HUES64 (cell line): ENCODE data around the gene INTS1.

Experiments used
- H3K27ac ChIP-seq: 2 replicates; pipeline ENCODE4 v1.7.0; 2013; ENCODE audit warnings: low read depth, low read length, inconsistent platforms
- H3K27me3 ChIP-seq: 2 replicates; pipeline ENCODE4 v1.6.1; 2013; ENCODE audit warnings: mild to moderate bottlenecking, low read length; ENCODE audit not compliant: insufficient read depth
- H3K36me3 ChIP-seq: 2 replicates; pipeline ENCODE4 v1.6.1; 2013; ENCODE audit warnings: mild to moderate bottlenecking, low read length; ENCODE audit not compliant: insufficient read depth
- H3K4me1 ChIP-seq: 2 replicates; pipeline ENCODE4 v1.6.1; 2013; ENCODE audit warnings: mild to moderate bottlenecking, low read length, moderate library complexity; ENCODE audit not compliant: insufficient read depth
- H3K4me3 ChIP-seq: 2 replicates; pipeline ENCODE4 v1.5.1; 2013; ENCODE audit warnings: mild to moderate bottlenecking, low read length, moderate library complexity
- H3K9ac ChIP-seq: 2 replicates; pipeline ENCODE4 v1.6.1; 2013; ENCODE audit warnings: mild to moderate bottlenecking, low read depth, low read length
- H3K9me3 ChIP-seq: 2 replicates; pipeline ENCODE4 v1.6.1; 2013; ENCODE audit warnings: low read depth, low read length; ENCODE audit not compliant: insufficient read depth
- WGBS: fragments of 150-250, 120-280 bp; methylation state at CpG from one replicate; pipeline ENCODE4 v1.1.7; 2013; ENCODE audit warnings: missing lambda C conversion rate; 5-methylcytosine and 5-hydroxymethylcytosine counted together

INTS1 gene

DNA sequence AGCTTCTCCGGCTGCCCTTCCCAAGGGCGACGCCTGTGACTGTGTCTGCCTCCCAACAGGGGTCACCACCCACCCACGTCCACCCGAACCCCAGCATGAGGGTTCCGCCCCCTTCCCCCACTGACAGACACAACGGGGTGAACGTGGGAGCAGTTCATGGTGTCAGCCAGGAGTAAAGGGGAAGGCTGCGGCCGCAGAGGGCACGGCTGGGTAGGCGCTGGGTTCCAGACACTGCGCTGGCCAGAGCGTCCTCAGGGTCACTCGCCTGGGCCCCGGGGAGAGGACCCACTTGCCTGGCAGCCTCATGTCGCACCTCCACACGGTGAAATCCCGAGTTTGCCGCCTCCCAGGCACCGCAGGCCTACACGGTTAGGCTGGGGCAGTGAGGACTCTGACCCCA is 21.1 kb downstream of the INTS1 start:
- H3K4me1 ChIP-seq: no peaks in the 10 kb centered on the region
- H3K9me3 ChIP-seq: no peaks in the 10 kb centered on the region
- H3K27ac ChIP-seq: no peak overlapping the region
- peaks cover 81% of the 10 kb centered on the region for H3K36me3 ChIP-seq
- no peak overlapping the region for H3K9ac ChIP-seq
- H3K27me3 ChIP-seq: no peaks in the 10 kb centered on the region
- no peak overlapping the region for H3K4me3 ChIP-seq
- 88% methylated on average over 22 of the region's 22 CpGs for WGBS

DNA sequence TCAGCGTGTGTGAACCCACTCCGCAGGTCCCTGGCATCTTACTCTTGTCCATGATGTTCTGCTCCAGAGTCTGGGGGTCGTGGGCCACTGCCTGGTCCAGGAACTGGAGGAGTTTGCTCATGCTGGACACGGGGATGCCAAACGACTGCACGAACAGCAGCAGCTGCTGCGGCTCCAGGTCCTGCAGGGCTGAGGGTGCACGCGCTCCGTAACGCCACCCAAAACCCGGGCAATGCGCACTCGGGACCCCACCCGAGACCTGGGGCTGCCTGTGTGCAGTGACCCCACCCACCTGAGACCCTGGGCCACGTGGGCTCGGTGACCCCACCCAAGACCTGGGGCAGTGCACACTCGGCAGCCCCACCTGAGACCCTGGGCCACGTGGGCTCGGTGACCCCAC is 22.9 kb downstream of the INTS1 start:
- no peak overlapping the region for H3K9ac ChIP-seq
- 94% methylated on average over 20 of the region's 20 CpGs for WGBS
- no peaks in the 10 kb centered on the region for H3K27me3 ChIP-seq
- no peaks in the 10 kb centered on the region for H3K9me3 ChIP-seq
- H3K27ac ChIP-seq: no peak overlapping the region
- H3K36me3 ChIP-seq: peaks cover 81% of the 10 kb centered on the region
- no peak overlapping the region for H3K4me3 ChIP-seq
- no peaks in the 10 kb centered on the region for H3K4me1 ChIP-seq

DNA sequence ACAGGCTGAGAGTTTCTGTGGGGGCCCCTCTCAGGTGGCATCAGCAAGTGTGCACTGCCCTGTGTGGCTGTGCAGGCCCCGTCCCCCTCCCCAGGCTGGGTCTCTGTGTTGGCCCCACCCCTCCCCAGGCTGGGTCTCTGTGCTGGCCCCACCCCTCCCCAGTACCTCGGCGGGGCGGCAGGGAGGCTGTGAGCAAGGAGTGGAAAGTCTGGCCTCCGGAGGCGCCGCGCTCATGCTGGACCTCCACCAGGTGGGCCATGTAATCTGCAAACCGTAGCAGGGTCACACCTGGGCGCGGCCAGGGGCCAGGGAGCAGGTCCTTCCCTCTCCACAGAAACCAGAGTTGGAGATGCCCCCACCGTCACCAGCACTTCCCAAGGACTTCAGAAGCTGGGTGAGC is 23.5 kb downstream of the INTS1 start:
- H3K27me3 ChIP-seq: no peaks in the 10 kb centered on the region
- no peak overlapping the region for H3K27ac ChIP-seq
- H3K4me1 ChIP-seq: no peaks in the 10 kb centered on the region
- WGBS: 91% methylated on average over 12 of the region's 12 CpGs
- no peak overlapping the region for H3K9ac ChIP-seq
- peaks cover 78% of the 10 kb centered on the region for H3K36me3 ChIP-seq
- H3K4me3 ChIP-seq: no peak overlapping the region
- no peaks in the 10 kb centered on the region for H3K9me3 ChIP-seq

DNA sequence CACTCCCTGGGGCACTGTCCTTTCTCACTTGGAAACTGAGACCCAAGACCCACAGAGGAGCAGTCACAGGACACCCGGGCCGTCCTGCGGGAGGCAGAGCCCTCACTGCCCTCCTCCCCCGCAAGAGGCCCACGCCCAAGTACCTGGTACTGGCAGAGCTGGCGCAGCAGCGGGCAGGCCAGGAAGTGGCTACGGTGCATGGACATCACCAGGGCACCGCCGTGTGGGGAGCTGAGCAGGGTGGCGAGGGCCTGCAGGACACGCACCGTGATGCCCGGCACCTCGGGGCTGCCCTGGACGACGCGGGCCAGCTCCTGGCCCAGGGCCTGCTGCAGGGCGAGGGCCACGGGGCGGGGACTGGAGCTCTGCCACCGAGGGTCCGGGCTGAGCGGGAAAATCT is 24.9 kb downstream of the INTS1 start:
- Histone ChIP-seq H3K4me3 (no peak overlapping the region), H3K9me3 (no peaks in the 10 kb centered on the region), H3K4me1 (no peaks in the 10 kb centered on the region), H3K27ac (no peak overlapping the region), H3K36me3 (peaks cover 68% of the 10 kb centered on the region), H3K27me3 (no peaks in the 10 kb centered on the region), H3K9ac (no peak overlapping the region)
- WGBS: 94% methylated on average over 24 of the region's 24 CpGs

DNA sequence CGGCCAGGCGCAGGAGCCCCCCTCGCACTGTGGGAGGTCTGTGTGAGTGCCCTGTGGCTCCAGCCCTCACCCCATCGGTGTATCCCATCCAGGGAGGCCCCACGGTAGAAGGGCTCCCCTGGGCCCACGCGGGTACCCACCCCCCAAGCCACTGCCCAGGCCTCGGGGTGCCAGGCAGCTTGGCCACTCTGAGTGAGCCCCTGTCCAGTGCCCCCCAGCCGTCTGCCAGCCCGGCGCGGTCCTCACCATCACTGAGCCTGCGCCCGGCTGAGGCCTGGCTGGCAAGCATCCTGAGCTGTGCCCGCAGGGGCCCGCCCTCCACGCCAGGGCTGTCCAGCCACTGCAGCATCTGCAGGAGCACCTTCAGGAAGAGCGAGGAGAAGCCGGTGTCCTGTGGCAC is 25.7 kb downstream of the INTS1 start:
- H3K36me3 ChIP-seq: peaks cover 64% of the 10 kb centered on the region
- 93% methylated on average over 19 of the region's 19 CpGs for WGBS
- H3K4me1 ChIP-seq: no peaks in the 10 kb centered on the region
- no peak overlapping the region for H3K27ac ChIP-seq
- no peak overlapping the region for H3K4me3 ChIP-seq
- H3K27me3 ChIP-seq: no peaks in the 10 kb centered on the region
- H3K9me3 ChIP-seq: no peaks in the 10 kb centered on the region
- no peak overlapping the region for H3K9ac ChIP-seq

DNA sequence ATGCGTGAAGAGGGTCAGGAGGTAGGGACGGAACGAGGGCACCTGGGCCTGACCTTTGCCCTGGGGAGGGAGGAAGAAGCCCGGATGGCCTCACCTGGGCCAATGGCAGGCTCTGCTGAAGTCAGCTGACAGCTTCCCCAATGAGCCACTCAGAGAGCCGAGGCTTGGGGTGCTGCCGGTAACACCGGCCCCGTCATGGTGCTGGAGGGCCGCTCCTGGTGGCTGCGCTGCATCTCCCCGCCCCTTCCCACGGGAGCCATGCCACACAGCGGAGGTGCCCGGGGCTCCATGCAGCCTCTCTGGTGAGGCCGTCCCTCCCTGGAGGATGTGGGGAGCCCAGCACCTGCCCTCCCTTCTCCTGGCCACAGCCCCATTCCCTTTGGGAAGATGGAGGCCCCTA is 27.3 kb downstream of the INTS1 start:
- Histone ChIP-seq H3K9me3 (no peaks in the 10 kb centered on the region), H3K4me1 (no peaks in the 10 kb centered on the region), H3K9ac (no peak overlapping the region), H3K36me3 (peaks cover 64% of the 10 kb centered on the region), H3K27ac (no peak overlapping the region), H3K4me3 (no peak overlapping the region), H3K27me3 (no peaks in the 10 kb centered on the region)
- WGBS: 96% methylated on average over 15 of the region's 15 CpGs

DNA sequence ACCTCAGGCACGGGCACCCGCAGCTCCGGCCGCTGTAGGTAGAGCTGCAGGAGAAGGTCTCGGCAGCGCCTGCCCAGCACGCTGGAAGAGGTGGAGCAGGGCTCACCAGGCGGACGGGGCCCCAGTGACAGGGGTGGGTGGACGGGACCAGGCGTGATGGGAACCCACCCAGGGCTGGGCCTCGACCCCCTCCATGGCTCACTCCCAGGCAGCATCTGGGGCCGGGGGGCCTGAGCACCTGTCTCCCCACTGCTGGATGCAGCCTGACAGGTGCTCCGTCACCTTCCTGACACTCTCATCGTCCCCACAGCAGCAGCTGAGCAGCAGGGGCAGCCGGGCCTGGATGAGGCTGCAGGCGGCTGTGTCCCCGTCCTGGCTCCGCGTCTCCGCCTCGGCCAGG is 28.2 kb downstream of the INTS1 start:
- H3K27ac ChIP-seq: no peak overlapping the region
- H3K9ac ChIP-seq: no peak overlapping the region
- no peak overlapping the region for H3K4me3 ChIP-seq
- peaks cover 66% of the 10 kb centered on the region for H3K36me3 ChIP-seq
- H3K27me3 ChIP-seq: no peaks in the 10 kb centered on the region
- H3K4me1 ChIP-seq: no peaks in the 10 kb centered on the region
- no peaks in the 10 kb centered on the region for H3K9me3 ChIP-seq
- WGBS: 96% methylated on average over 22 of the region's 22 CpGs

DNA sequence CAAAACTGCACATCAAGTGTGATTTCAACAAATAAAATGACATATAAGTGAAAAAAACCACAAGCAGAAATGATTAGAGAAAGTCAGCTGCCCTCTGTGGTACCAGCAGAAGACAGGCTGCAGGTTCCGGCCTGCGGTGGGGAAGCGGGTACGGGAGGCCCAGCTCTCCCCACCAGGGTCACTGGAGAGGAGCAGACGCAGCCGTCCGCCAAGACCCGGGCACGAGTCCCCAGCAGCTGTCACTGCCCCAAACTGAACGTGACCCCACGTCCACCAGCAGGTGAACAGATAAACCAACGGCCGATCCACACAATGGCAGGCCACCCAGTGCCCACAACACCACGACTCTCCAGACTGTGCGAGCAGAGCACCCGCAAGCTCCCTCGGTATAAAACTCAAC is 28.8 kb downstream of the INTS1 start:
- H3K4me1 ChIP-seq: no peaks in the 10 kb centered on the region
- H3K9ac ChIP-seq: no peak overlapping the region
- WGBS: 96% methylated on average over 17 of the region's 17 CpGs
- H3K27me3 ChIP-seq: no peaks in the 10 kb centered on the region
- peaks cover 67% of the 10 kb centered on the region for H3K36me3 ChIP-seq
- H3K9me3 ChIP-seq: no peaks in the 10 kb centered on the region
- H3K27ac ChIP-seq: no peak overlapping the region
- H3K4me3 ChIP-seq: no peak overlapping the region

DNA sequence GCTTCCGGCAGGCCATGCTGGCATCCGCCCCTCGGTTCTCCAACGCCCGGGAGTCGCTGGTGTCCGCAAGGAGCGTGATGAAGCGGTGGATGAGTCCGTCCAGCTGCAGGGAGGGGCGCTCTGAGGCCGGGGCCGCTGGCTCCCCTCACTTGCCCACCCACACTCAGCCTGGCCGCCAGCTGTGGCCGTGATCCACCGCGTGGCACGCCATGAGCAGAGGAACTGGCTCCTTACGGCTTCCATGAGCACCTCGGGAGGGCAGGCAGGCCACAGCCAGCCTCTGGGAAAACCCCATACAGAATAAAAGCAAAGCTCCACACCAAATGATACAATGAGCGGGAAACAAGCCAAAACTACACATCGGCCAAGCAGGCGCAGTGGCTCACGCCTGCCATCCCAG is 29.5 kb downstream of the INTS1 start:
- H3K4me1 ChIP-seq: no peaks in the 10 kb centered on the region
- no peaks in the 10 kb centered on the region for H3K9me3 ChIP-seq
- H3K9ac ChIP-seq: no peak overlapping the region
- no peak overlapping the region for H3K4me3 ChIP-seq
- H3K27me3 ChIP-seq: no peaks in the 10 kb centered on the region
- WGBS: 95% methylated on average over 24 of the region's 24 CpGs
- no peak overlapping the region for H3K27ac ChIP-seq
- peaks cover 67% of the 10 kb centered on the region for H3K36me3 ChIP-seq

DNA sequence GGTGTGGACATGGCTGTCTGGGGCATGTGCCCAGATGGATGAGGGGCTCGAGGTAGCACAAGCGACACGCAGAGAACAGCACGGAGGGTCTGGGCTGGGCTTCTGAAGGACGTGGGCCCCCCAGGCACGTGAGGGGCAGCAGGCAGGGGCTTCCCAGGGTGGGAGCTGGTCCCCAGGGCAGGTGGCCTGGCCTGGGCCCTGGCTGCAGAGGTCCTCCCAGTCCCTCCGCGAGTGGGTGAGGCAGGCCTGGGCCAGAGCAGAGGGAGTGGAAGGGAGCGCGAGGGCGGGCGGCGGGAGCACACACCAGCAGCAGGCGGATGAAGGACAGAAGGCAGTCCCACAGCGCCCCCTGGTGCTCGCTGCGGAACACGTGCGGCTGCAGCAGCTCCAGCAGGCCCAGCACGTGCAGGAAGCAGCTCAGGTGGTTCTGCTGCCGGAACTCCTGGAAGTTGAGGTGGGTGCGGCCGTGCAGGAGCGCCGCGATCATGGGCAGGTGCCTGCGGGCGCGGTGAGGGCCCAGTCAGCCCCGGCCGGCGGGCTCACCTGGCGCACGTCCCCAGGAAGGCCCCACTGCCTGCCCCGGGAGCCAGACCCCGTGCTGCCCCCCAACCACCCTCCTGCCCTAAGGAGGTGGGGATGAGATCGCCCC is 30.2 kb downstream of the INTS1 start:
- H3K4me3 ChIP-seq: no peak overlapping the region
- H3K9ac ChIP-seq: no peak overlapping the region
- peaks cover 66% of the 10 kb centered on the region for H3K36me3 ChIP-seq
- no peaks in the 10 kb centered on the region for H3K27me3 ChIP-seq
- 48% methylated on average over 37 of the region's 37 CpGs for WGBS
- no peaks in the 10 kb centered on the region for H3K9me3 ChIP-seq
- H3K27ac ChIP-seq: no peak overlapping the region
- no peaks in the 10 kb centered on the region for H3K4me1 ChIP-seq

DNA sequence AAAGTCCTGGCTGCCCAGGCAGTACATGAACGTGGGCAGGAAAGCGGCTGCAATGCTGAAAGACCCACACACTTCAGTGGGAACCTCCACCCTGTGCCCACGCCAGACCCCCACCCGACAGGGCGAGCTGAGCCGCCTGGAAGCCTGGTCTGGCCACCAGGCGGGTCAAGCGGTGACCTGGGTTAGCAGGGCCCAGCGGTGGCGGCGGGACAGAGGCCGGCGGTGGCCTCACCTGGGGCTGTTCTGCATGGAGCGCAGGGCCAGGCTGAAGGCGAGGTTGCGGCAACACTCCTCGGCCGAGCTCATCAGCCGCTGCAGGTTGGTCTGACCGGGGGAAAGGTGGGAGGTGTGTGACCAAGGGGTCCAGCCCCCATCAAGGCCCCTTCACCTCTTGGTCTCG is 33.3 kb downstream of the INTS1 start:
- H3K27me3 ChIP-seq: no peaks in the 10 kb centered on the region
- H3K27ac ChIP-seq: no peak overlapping the region
- H3K36me3 ChIP-seq: peaks cover 38% of the 10 kb centered on the region
- H3K9ac ChIP-seq: no peak overlapping the region
- H3K4me1 ChIP-seq: no peaks in the 10 kb centered on the region; the same call in 1 of the 2 replicates
- no peak overlapping the region for H3K4me3 ChIP-seq
- 95% methylated on average over 21 of the region's 21 CpGs for WGBS
- H3K9me3 ChIP-seq: no peaks in the 10 kb centered on the region
